NT2/D1 (cell line): ENCODE data around the gene KLHL3.

Experiments
- YY1 ChIP-seq: IDR thresholded peaks from 2 replicates; pipeline ENCODE4 v1.6.1; 2011; ENCODE audit not compliant: insufficient read length, insufficient read depth
- ZNF274 ChIP-seq: IDR thresholded peaks from 2 replicates; pipeline ENCODE4 v1.6.1; 2011; ENCODE audit warnings: mild to moderate bottlenecking, low read depth, low read length

DNA sequence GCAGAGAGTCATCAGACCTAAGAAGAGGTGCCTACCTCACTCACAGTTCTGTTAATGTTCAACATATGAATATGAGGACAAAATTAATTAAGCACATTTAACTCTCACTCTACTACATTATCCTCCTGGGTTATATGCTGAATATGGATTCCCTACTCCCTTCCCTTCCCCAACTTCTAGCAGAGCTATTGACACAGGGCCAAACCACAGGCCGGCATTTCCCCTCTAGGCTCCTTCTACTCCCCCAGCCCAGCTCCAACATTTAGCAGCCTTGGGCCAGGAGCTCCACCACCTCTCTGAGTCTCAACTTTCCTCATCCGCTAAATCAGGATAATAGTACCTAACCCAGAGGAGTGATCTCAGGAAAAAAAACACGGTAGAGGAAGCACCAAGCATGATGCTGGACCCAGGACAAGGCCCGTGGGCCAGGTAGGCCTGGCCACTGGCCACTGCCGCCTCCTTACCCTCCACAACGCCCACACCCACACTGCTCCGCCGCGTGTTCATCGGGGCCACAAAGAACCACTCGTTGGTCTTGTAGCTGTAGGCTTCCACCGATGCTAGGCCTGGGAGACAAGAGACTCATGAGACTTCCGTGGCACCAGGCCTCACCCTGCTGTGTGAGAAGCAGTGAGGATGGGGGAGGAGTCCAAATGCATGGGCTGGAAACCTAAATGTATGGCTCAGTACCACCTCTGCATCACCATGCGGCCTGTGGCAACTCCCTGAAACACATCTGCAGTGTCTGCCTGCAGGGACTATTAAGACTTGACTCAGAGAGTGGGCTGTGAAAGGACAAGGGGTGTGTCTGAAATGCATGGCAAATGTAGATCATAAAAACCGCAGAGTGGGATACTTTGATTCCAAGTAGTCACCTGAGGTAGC is 98.8 kb downstream of the KLHL3 start:
- TF ChIP-seq YY1 (no peak), ZNF274 (no peak)
